Lung (tissue), 12 donors: ENCODE data around the gene PCNT. TPM values are rescaled to one million over a fixed set of nuclear protein-coding genes. Genes with fewer than 3 reads are reported as not detected.
A peak's percentile ranks its signal among the peaks of the same experiment; 100 is the strongest.

ENCODE experiments used
- ATAC-seq: fragments of 200-7000 bp; cut with Tn5 transposase; one replicate; pipeline ENCODE4 v1.9.1; 2020; ENCODE audit warnings: moderate number of reproducible peaks; ENCODE audit not compliant: insufficient read depth, low FRiP score
- DNase-seq, 3 donors: peaks; one replicate each; pipeline ENCODE4 v3.0.0-alpha.2; 2013 to 2017
- H3K27ac ChIP-seq, 2 donors: one replicate each; pipeline ENCODE4 v1.5.1; 2013; ENCODE audit warnings: mild to moderate bottlenecking in 2 of 2, moderate library complexity in 2 of 2, control low read depth in 1 of 2, inconsistent platforms in 1 of 2, low read depth in 1 of 2, low read length in 1 of 2
- H3K27me3 ChIP-seq, 3 donors: one replicate each; pipeline ENCODE4 v1.5.1; 2013; ENCODE audit warnings: low read length in 2 of 3; ENCODE audit not compliant: control insufficient read depth in 3 of 3, insufficient read depth in 3 of 3
- H3K36me3 ChIP-seq, 4 donors: one replicate each; pipeline ENCODE4 v1.5.1; 2013; ENCODE audit warnings: low read length in 4 of 4, mild to moderate bottlenecking in 1 of 4, moderate library complexity in 1 of 4; ENCODE audit not compliant: control insufficient read depth in 4 of 4, insufficient read depth in 4 of 4
- H3K4me1 ChIP-seq, 5 donors: one replicate each; pipeline ENCODE4 v1.5.1; 2013; ENCODE audit warnings: low read length in 5 of 5, mild to moderate bottlenecking in 2 of 5, moderate library complexity in 1 of 5; ENCODE audit not compliant: control insufficient read depth in 5 of 5, insufficient read depth in 5 of 5
- H3K4me3 ChIP-seq: one replicate; pipeline ENCODE4 v1.5.1; 2013; ENCODE audit warnings: mild to moderate bottlenecking, control low read depth, moderate library complexity
- H3K9ac ChIP-seq, 2 donors: one replicate each; pipeline ENCODE4 v1.5.1; 2013; ENCODE audit warnings: low read length in 2 of 2, control low read depth in 1 of 2; ENCODE audit not compliant: insufficient read depth in 1 of 2
- H3K9me3 ChIP-seq, 4 donors: one replicate each; pipeline ENCODE4 v1.5.1; 2013; ENCODE audit warnings: low read length in 3 of 4, mild to moderate bottlenecking in 1 of 4, moderate library complexity in 1 of 4; ENCODE audit not compliant: control insufficient read depth in 4 of 4, insufficient read depth in 3 of 4
- WGBS, 2 donors: extraction: QIAGEN DNeasy Blood & Tissue Kit; methylation state at CpG; one replicate each; pipeline ENCODE4 v1.1.7; 2013; 5-methylcytosine and 5-hydroxymethylcytosine counted together
- polyA plus RNA-seq, 2 donors: library from polyadenylated mRNA; stranded (reverse); fragments of 200-250 nt; gene quantifications; one replicate each; pipeline ENCODE4 v1.2.1, GENCODE V29; 2013
- total RNA-seq, 2 donors: library from RNA; depleted of rRNA in 1 of 2; stranded (reverse); fragments of >200 nt in 1 of 2; gene quantifications; one replicate each; pipeline ENCODE4 v1.2.1, GENCODE V29; 2014 to 2021
- TF ChIP-seq, protein P1 (sequence below): IDR thresholded peaks from 2 replicates; pipeline ENCODE4 v1.5.1; 2012; ENCODE audit warnings: mild to moderate bottlenecking; ENCODE audit errors: control extremely low read depth, extremely low read depth
- donor health status: control.
- donor health status: control.
- donor health status: Bipolar disorder and iron deficiency.
- donor health status: healthy.
- donor health status: DM: yes; HTN: yes; CAD: no.

The PCNT gene
- total and polyA plus RNA-seq, 4 donors: 9.8 to 37.2 (median 18.5) TPM

GRCh38 chr21:46285761-46286647 lies 38.0 kb upstream of the PCNT start, which contains the start of gene YBEY:
TSS of gene YBEY (plus strand) at chr21:46286342. CDS start at chr21:46286914, 572 bp downstream.
- H3K36me3 ChIP-seq: peaks cover 2 to 14% (median 8%) of the 10 kb centered on the region in 4 donors
- H3K9ac ChIP-seq: peak within 1 kb of the TSS; percentile 80 to 83
- TF ChIP-seq, protein P1, sequence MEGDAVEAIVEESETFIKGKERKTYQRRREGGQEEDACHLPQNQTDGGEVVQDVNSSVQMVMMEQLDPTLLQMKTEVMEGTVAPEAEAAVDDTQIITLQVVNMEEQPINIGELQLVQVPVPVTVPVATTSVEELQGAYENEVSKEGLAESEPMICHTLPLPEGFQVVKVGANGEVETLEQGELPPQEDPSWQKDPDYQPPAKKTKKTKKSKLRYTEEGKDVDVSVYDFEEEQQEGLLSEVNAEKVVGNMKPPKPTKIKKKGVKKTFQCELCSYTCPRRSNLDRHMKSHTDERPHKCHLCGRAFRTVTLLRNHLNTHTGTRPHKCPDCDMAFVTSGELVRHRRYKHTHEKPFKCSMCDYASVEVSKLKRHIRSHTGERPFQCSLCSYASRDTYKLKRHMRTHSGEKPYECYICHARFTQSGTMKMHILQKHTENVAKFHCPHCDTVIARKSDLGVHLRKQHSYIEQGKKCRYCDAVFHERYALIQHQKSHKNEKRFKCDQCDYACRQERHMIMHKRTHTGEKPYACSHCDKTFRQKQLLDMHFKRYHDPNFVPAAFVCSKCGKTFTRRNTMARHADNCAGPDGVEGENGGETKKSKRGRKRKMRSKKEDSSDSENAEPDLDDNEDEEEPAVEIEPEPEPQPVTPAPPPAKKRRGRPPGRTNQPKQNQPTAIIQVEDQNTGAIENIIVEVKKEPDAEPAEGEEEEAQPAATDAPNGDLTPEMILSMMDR: peak; percentile 3
- no peaks in the 10 kb centered on the region for H3K9me3 ChIP-seq
- ATAC-seq: peak; percentile 98
- H3K27me3 ChIP-seq: no peaks in the 10 kb centered on the region
- peak within 1 kb of the TSS; percentile 85 for H3K4me3 ChIP-seq
- WGBS, 2 donors: 0 to 1% methylated on average over 90 to 105 of the region's 105 CpGs
- H3K4me1 ChIP-seq: peaks cover 11 to 31% (median 18%) of the 10 kb centered on the region in 5 donors
- peak; percentile 93 to 96 (median 93) for DNase-seq
- peak within 1 kb of the TSS; percentile 94 to 96 for H3K27ac ChIP-seq

DNA sequence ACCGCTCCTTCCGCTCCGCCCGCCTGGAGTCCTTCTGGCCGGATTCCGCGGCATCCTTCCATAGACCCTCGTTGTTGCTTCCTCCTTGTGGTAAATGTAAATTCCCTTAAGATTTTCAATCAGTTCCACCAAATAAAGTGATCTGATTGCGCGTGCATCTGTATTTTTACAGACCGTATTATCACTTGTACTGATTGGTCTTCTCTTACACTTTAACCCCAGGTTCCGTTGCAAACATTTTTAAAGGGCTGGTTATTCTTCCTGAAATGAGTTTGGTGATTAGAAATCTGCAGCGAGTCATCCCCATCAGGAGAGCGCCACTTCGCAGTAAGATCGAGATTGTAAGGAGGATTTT lies 37.3 kb upstream of the PCNT start:
- H3K36me3 ChIP-seq: peaks cover 6 to 14% (median 11%) of the 10 kb centered on the region in 4 donors
- H3K4me3 ChIP-seq: peak overlapping the region; percentile 32
- H3K27ac ChIP-seq: peak overlapping the region; percentile 94 to 96
- ATAC-seq (no peak), DNase-seq (peak in 1 of 3 donors; percentile 91)
- no peaks in the 10 kb centered on the region for H3K27me3 ChIP-seq
- peaks cover 11 to 31% (median 15%) of the 10 kb centered on the region in 5 donors for H3K4me1 ChIP-seq
- no peaks in the 10 kb centered on the region for H3K9me3 ChIP-seq
- 1% methylated on average over 16 of the region's 16 CpGs for WGBS, 2 donors
- peak overlapping the region in 1 of 2 donors; percentile 83 for H3K9ac ChIP-seq
- TF ChIP-seq, protein P1: no peak

- DNase-seq (no peak), ATAC-seq (no peak)
- Histone ChIP-seq H3K27ac (no peak overlapping the region), H3K36me3 (peaks cover 6 to 17% (median 15%) of the 10 kb centered on the region in 4 donors), H3K4me3 (no peak overlapping the region), H3K4me1 (peaks cover 8 to 31% (median 15%) of the 10 kb centered on the region in 5 donors), H3K27me3 (no peaks in the 10 kb centered on the region), H3K9ac (no peak overlapping the region), H3K9me3 (no peaks in the 10 kb centered on the region)
- 85 to 94% methylated on average over 10 of the region's 10 CpGs for WGBS, 2 donors
- TF ChIP-seq, protein P1: no peak
Measured at GRCh38 chr21:46287541-46287940, 36.4 kb upstream of the PCNT start.
